MM.1S (cell line): ENCODE results near the gene MAFB.

Experiments used
- CTCF ChIP-seq: fragments of 300-600 bp; sonication (generic); IDR thresholded peaks from 2 replicates; pipeline ENCODE4 v1.5.1; 2016; ENCODE audit warnings: antibody characterized with exemption, low read length, mixed read lengths
- EZH2 ChIP-seq: fragments of 300-600 bp; sonication (generic); optimal IDR thresholded peaks from 2 replicates; pipeline ENCODE3; 2017; ENCODE audit warnings: low read depth, mild to moderate bottlenecking, antibody characterized with exemption, low read length, mixed read lengths

- TF ChIP-seq CTCF (no peak), EZH2 (no peak)
Observed at GRCh38 chr20:40704828-40705227, 15.8 kb upstream of the MAFB start.
